Caco-2 (cell line): ENCODE results near the gene MLIP. TPM values are rescaled to one million over a fixed set of nuclear protein-coding genes. Genes with fewer than 3 reads are reported as not detected.

ENCODE experiments used
- BruUV-seq: library from RNA; stranded (reverse); fragments of 400-500 nt; replicated peaks from 2 replicates; lab custom pipeline; 2021; lab: Mats Ljungman, UMichigan
- CTCF ChIA-PET: fragments of 300-600 bp; sonication (Branson Sonifier 250); formaldehyde crosslinking; loops from one replicate; lab custom pipeline; 2022; ENCODE audit warnings: antibody characterized with exemption; lab: Charles Lee
- POLR2A ChIA-PET: fragments of 300-600 bp; sonication (Branson Sonifier 250); formaldehyde crosslinking; loops from one replicate; lab custom pipeline; 2022; ENCODE audit warnings: antibody characterized with exemption; lab: Charles Lee
- DNase-seq, 2 experiments: peaks; one replicate each; pipeline versions ENCODE4 v3.0.0 to v3.0.0-alpha.2; 2020 to 2022
- H3K27me3 ChIP-seq: replicated peaks from 2 replicates; pipeline ENCODE4 v1.6.0; 2011; ENCODE audit warnings: low read length; ENCODE audit not compliant: control insufficient read depth, insufficient read depth
- H3K36me3 ChIP-seq: 2 replicates; pipeline ENCODE4 v1.5.1; 2011; ENCODE audit warnings: low read length; ENCODE audit not compliant: control insufficient read depth, insufficient read depth
- H3K4me1 ChIP-seq: fragments of 250-450 bp; sonication (Bioruptor Pico); 2 replicates; pipeline ENCODE4 v1.5.1; 2020; ENCODE audit warnings: mild to moderate bottlenecking
- H3K4me3 ChIP-seq: 2 replicates; pipeline ENCODE4 v1.5.1; 2011; ENCODE audit warnings: low read depth, mild to moderate bottlenecking, control low read depth, low read length
- H3K9me3 ChIP-seq: fragments of 250-450 bp; sonication (Bioruptor Pico); 2 replicates; pipeline ENCODE4 v1.5.1; 2020; ENCODE audit warnings: mild to moderate bottlenecking, moderate library complexity
- H3K27ac Mint-ChIP-seq: one replicate; pipeline ENCODE4 v1.8.0; 2022; ENCODE audit warnings: mixed read lengths; ENCODE audit not compliant: unreplicated experiment
- H3K27me3 Mint-ChIP-seq: one replicate; pipeline ENCODE4 v1.8.0; 2022; ENCODE audit warnings: mixed read lengths; ENCODE audit not compliant: insufficient read depth, unreplicated experiment
- H3K36me3 Mint-ChIP-seq: one replicate; pipeline ENCODE4 v1.8.0; 2022; ENCODE audit warnings: mild to moderate bottlenecking, mixed read lengths; ENCODE audit not compliant: insufficient read depth, unreplicated experiment
- H3K4me1 Mint-ChIP-seq: one replicate; pipeline ENCODE4 v1.8.0; 2022; ENCODE audit warnings: low read depth, mixed read lengths; ENCODE audit not compliant: unreplicated experiment
- H3K4me3 Mint-ChIP-seq: one replicate; pipeline ENCODE4 v1.8.0; 2022; ENCODE audit warnings: mild to moderate bottlenecking, moderate library complexity, mixed read lengths; ENCODE audit not compliant: unreplicated experiment
- H3K9me3 Mint-ChIP-seq: one replicate; pipeline ENCODE4 v1.8.0; 2022; ENCODE audit warnings: mixed read lengths; ENCODE audit not compliant: unreplicated experiment
- intact Hi-C: fragments of 100-400 bp; cut with micrococcal nuclease; formaldehyde crosslinking; loops from one replicate; pipeline ENCODE4 v1.10.0; 2022; ENCODE audit not compliant: unreplicated experiment
- total RNA-seq: library from RNA; stranded (reverse); gene quantifications from 2 replicates; pipeline ENCODE4 v1.2.3, GENCODE V29; 2022
- TF ChIP-seq, protein P1 (sequence below), 2 experiments: fragments of 200-600 bp in 1 of 2; IDR thresholded peaks; 1 replicate in 1 of 2; 2 replicates in 1 of 2; pipeline versions ENCODE4 v1.5.1 to v1.8.0; 2011 to 2022; ENCODE audit warnings: antibody characterized with exemption in 1 of 2, control low read depth in 1 of 2, inconsistent platforms in 1 of 2, low read depth in 1 of 2, low read length in 1 of 2, mild to moderate bottlenecking in 1 of 2, moderate library complexity in 1 of 2; ENCODE audit not compliant: insufficient read depth in 1 of 2, severe bottlenecking in 1 of 2, unreplicated experiment in 1 of 2

The MLIP gene
- total RNA-seq, 1 experiment from 2014 or later, result 0.88 TPM

DNA sequence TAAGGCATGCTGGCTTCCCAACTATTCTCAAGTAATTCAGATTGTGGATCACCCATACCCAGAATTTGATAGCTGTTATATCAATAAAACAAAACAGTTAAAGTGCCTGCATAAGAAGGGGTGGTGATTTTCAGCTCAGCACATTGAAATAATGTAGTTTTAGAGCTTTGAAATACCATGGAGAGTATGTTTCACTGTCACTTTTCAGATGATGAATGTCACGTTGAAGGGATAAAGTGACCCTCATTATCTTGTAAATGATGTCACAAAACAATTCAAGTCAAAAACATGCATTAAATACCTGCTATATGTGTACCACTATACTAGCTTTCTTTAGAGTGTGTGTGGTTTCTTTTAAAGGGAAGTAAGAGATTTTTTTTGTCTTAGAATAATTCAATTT lies 27.6 kb downstream of the MLIP start:
- H3K27me3 ChIP-seq, result no peaks in the 10 kb centered on the region
- Mint-ChIP-seq H3K4me1 (peaks cover 21% of the 10 kb centered on the region), H3K9me3 (peaks cover 10% of the 10 kb centered on the region), H3K36me3 (no peaks in the 10 kb centered on the region), H3K27ac (no peak overlapping the region), H3K27me3 (no peaks in the 10 kb centered on the region), H3K4me3 (no peak overlapping the region)
- intact Hi-C loops, result no loop called here
- no peaks in the 10 kb centered on the region for H3K9me3 ChIP-seq
- no peak overlapping the region for H3K4me3 ChIP-seq
- H3K36me3 ChIP-seq, result no peaks in the 10 kb centered on the region
- POLR2A ChIA-PET, result no interaction called here
- H3K4me1 ChIP-seq, result peaks cover 9% of the 10 kb centered on the region; the same call in 1 of the 2 replicates
- CTCF ChIA-PET, result no interaction called here
- DNase-seq, result no peak
- BruUV-seq, result no TSS peak
- TF ChIP-seq, protein P1, sequence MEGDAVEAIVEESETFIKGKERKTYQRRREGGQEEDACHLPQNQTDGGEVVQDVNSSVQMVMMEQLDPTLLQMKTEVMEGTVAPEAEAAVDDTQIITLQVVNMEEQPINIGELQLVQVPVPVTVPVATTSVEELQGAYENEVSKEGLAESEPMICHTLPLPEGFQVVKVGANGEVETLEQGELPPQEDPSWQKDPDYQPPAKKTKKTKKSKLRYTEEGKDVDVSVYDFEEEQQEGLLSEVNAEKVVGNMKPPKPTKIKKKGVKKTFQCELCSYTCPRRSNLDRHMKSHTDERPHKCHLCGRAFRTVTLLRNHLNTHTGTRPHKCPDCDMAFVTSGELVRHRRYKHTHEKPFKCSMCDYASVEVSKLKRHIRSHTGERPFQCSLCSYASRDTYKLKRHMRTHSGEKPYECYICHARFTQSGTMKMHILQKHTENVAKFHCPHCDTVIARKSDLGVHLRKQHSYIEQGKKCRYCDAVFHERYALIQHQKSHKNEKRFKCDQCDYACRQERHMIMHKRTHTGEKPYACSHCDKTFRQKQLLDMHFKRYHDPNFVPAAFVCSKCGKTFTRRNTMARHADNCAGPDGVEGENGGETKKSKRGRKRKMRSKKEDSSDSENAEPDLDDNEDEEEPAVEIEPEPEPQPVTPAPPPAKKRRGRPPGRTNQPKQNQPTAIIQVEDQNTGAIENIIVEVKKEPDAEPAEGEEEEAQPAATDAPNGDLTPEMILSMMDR (IDR thresholded peaks at IDR 0.05; ENCODE audit: insufficient read depth in 1 of 2, low read depth in 1 of 2, low read length in 1 of 2, severe bottlenecking in 1 of 2, unreplicated experiment in 1 of 2), result no peak

- intact Hi-C loops, result no loop called here
- Mint-ChIP-seq H3K4me1 (peaks cover 19% of the 10 kb centered on the region), H3K9me3 (peaks cover 10% of the 10 kb centered on the region), H3K4me3 (no peak overlapping the region), H3K27ac (no peak overlapping the region), H3K36me3 (no peaks in the 10 kb centered on the region), H3K27me3 (no peaks in the 10 kb centered on the region)
- no peaks in the 10 kb centered on the region for H3K36me3 ChIP-seq
- no peaks in the 10 kb centered on the region for H3K27me3 ChIP-seq
- no peaks in the 10 kb centered on the region for H3K9me3 ChIP-seq
- no TSS peak for BruUV-seq
- ChIA-PET CTCF (no interaction called here), POLR2A (no interaction called here)
- TF ChIP-seq, protein P1 (IDR thresholded peaks at IDR 0.05; ENCODE audit: insufficient read depth in 1 of 2, low read depth in 1 of 2, low read length in 1 of 2, severe bottlenecking in 1 of 2, unreplicated experiment in 1 of 2), result no peak
- peaks cover 6% of the 10 kb centered on the region; the same call in 1 of the 2 replicates for H3K4me1 ChIP-seq
- no peak overlapping the region for H3K4me3 ChIP-seq
- DNase-seq, result no peak
These were observed 29.6 kb downstream of the MLIP start for GRCh38 chr6:54140811-54141210.

DNA sequence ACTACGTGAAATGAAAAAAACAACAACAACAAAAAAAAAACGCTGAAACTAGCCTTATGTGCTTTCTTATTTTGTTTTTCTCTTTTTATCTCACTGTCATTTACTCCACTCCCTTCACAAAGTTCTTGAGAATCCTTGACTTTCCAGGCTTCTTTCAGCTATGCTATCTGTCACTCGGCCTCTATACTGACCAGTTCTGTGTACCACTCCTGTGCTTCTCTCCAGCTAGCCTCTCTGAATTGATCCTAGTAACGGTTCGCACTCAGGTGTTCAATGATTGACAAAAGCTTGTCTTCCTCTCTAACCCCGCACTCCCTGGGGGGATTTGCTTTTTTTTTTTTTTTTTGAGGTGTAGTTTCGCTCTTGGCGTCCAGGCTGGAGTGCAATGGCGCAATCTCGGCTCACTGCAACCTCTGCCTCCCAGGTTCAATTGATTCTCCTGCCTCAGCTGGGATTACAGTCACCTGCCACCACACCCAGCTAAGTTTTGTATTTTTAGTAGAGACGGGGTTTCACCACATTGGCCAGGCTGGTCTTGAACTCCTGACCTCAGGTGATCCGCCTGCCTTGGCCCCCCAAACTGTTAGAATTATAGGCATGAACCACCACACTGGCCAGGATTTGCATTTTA lies 31.8 kb downstream of the MLIP start:
- no peaks in the 10 kb centered on the region for H3K36me3 Mint-ChIP-seq
- intact Hi-C loops, result no loop called here
- peaks cover 2% of the 10 kb centered on the region for H3K9me3 Mint-ChIP-seq
- H3K27me3 Mint-ChIP-seq, result no peaks in the 10 kb centered on the region
- BruUV-seq, result no TSS peak
- TF ChIP-seq, protein P1 (IDR thresholded peaks at IDR 0.05; ENCODE audit: insufficient read depth in 1 of 2, low read depth in 1 of 2, low read length in 1 of 2, severe bottlenecking in 1 of 2, unreplicated experiment in 1 of 2), result no peak
- Histone ChIP-seq H3K27me3 (no peaks in the 10 kb centered on the region), H3K9me3 (no peaks in the 10 kb centered on the region), H3K4me3 (no peak overlapping the region), H3K36me3 (no peaks in the 10 kb centered on the region), H3K4me1 (no peaks in the 10 kb centered on the region)
- no peak overlapping the region for H3K27ac Mint-ChIP-seq
- no peak overlapping the region for H3K4me3 Mint-ChIP-seq
- H3K4me1 Mint-ChIP-seq, result peaks cover under 1% of the 10 kb centered on the region
- CTCF ChIA-PET, result interaction anchor here (0.7 kb wide), 1 partner anchor 286 kb away, joined by 3 read pairs; no protein-coding TSS in a partner anchor
- POLR2A ChIA-PET, result interaction anchor here (0.6 kb wide), 1 partner anchor 209 kb away, joined by 4 read pairs; no protein-coding TSS in a partner anchor
- DNase-seq, result no peak
